GM21717 (cell line): ENCODE measurements around the gene STRADA.
"Not testable (repeated sequence)": the region's sequence is repeated elsewhere in the genome, so short reads cannot be mapped to it uniquely, and the experiment has no call there.

ENCODE experiments used
- ATAC-seq: cut with Tn5 transposase; IDR thresholded peaks from one replicate; pipeline ENCODE4 v1.9.1; 2021; ENCODE audit warnings: mild to moderate bottlenecking, moderate library complexity; ENCODE audit not compliant: unreplicated experiment

Gene STRADA

DNA sequence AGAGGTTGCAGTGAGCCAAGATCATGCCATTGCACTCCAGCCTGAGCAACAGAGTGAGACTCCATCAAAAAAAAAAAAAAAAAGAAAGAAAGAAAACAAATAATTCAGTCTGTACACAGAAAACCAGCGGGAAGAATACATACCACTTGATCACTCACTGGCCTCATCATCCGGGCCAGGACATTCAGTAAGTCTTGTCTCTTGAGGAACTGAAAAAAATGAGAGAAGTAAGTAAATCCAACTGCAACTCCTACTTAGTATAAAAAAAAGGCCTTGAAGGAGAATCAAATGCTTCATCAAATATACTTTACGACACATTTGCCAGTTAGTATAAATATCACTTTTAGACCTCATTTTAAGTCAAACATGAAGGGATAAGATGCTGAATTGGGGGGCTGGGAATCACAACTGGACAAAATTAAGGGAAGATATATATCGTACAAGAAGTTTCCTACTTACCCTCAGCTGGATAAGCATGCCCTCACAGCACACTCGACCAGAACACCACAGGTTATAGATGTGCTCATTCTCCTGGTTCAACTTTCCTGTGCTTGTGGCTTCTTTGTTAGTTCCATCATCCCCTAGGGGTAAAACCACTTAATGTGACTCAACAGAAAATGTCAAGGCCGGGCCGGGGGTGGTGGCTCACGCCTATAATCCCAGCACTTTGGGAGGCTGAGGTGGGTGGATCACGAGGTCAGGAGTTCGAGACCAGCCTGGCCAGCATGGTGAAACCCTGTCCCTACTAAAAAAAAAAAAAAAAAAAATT, 19.4 kb upstream of the STRADA start:
- no peak for ATAC-seq

DNA sequence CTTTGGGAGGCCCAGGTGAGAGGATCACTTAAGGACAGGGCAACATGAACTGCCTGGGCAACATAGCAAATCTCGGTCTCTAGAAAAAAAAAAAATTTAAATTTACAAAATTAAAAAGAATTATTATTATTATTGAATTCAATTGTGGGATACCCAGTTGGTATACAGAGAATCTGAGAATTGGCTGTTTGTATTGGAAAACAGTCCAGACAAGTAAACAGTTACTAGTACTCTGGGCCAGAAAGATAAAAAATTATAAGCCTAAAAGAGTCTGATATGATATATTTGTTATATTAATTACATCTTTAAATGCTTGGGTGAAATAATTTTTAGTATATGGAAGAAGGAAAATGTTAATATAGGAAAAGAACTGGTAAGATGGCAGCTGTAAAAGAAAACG, 16.8 kb upstream of the STRADA start:
- no peak for ATAC-seq

DNA sequence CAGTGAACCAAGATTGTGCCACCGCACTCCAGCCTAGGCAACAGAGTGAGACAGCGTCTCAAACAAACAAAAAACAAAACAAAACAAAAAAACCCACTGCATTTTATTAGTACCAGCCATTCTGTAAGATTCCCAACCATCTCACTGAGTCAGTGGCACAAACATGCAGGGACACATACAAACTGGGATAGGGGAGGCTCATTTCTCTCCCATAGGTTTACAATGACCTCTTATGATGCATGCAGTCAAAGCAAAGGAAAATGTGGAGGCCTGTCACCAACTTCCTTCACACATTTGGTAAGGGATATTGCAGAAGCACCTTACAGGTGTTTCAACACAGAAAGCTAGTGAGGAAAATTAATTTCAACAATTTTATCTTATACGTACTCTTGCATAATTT, 12.4 kb upstream of the STRADA start:
- no peak for ATAC-seq

DNA sequence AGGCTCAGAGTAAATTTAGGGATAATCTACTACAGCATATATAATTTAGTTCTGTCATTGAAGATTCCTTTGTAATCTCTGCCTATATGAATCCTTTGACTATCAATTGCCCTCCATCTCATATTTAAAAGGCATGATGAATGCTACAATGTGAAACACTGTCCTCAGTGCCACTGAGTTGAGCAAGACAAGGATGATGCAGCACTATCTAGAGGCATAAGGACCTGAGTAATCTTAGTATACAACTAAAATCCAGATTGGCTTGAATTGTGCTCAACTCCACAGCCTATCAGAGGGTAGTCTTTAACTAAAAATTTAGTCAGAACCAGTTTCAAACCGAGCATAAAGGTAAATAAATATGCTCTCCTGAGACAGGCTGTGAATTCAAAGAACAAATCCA, 11.6 kb upstream of the STRADA start:
- ATAC-seq: no peak

DNA sequence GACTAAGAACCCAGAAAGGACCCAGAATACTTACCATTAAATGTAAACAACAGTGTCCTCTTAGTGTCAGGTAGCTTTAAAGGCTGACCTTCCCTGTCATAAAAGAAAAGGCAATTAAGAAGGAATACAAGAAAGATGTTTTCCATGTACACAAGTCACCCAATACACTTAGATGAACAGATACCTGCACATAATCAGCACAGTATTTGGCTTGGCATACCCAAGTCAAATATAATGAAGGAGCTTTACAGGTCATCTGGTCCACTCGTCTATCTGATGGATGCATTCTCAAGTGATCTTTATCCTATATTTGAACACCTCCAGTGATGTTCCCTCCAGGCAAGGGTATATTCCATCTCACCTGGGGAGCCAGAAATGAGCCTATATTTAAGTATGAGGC, 11.1 kb upstream of the STRADA start:
- no peak for ATAC-seq

DNA sequence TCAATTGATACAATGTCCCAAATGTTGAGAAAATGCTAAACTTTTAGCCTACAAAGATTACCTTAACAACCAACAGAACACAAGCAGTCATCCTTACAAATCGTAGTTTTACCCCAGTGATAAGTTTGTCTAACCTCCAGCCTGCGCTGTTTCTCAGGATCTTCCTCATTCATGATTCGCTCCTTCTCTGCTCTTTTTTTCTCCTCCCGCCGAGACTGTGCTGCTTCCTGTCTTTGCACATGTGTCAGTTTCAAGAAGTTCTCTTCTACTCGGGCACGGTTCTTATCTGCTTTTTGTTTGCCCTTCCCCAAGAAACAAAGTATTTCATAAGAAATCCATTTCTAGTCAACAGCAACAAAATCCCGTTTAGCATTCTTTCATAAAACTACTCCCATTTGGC, 10.2 kb upstream of the STRADA start:
- no peak for ATAC-seq

DNA sequence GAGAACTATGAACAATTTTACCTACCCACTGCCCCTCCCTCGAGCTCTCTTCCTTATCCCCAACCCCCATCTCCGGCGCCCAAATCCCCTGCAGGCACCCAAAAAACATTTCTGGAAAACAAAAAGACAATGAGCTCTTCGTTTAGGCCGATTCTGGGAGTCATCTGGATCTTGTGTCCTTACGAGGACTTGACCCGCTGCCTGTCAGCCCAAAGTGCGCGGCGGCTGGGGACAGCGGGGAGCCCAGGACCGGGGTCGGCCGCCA, 524 bp downstream of the STRADA start:
- ATAC-seq: peak; percentile 33

DNA sequence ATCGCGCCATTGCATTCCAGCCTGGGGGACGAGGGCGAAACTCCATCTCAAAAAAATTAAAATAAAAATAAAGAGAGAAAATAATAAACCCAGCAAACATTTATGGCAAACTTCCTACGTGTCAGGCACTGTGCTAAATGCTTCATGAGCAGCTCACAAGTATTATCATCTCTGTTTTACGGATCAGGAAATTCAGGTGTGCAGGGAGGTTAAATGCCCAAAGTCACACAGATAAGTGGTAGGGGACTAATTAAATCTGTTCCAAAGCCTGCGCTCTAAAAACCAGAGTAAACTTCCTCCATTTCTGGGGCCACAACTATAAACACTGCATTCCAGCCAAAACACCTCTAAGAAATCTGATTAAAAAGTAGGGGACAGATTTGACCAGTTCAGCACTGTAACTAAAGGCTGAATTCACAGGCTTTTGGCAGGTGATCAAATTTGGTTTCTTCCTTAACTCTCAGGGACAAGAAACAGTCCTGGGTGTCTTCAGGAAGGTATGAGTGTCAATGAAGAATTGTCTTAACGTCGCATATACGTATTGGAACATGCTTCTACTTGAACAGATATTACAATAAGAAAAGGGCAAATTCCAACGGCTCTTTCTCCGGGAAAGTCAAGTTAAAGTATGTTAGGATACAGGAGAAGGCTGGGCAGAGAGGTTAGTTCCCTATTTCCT, 996 bp downstream of the STRADA start:
- ATAC-seq: no peak

DNA sequence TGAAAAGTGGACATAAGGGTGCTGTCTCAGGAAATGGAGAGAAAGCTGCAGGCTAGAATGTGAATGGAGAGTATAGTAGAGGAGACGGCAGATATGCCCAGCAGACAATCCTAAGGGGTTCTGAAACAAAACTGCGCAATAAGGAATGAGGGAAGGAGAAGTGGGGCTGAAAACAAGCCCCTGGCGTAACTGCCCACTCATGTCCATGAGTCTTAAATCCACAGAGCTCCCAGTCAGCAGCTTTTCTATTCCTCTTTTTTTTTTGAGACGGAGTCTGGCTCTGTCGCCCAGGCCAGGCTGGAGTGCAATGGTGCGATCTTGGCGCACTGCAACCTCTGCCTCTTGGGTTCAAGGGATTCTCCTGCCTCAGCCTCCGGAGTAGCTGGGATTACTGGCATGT, 5.9 kb downstream of the STRADA start:
- ATAC-seq: no peak

DNA sequence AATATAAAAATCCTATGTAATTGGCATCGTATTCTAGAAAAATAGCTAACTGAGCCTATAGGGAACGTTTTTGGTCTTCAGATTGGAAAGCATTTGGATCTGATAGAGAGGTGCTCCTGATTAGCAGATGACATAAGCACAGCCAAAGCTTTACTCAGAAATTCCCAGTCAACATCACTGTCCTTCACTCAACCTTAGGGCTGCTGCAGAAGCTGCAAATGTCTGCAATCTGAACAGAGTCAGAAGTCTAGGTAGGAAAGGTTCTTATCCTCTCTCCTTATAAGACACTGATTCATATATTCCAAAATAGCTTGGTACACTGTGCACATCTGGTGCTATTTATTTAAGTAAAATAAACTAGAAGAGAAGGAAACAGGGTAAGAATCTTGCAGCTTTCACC, 19.2 kb downstream of the STRADA start:
- no peak for ATAC-seq

DNA sequence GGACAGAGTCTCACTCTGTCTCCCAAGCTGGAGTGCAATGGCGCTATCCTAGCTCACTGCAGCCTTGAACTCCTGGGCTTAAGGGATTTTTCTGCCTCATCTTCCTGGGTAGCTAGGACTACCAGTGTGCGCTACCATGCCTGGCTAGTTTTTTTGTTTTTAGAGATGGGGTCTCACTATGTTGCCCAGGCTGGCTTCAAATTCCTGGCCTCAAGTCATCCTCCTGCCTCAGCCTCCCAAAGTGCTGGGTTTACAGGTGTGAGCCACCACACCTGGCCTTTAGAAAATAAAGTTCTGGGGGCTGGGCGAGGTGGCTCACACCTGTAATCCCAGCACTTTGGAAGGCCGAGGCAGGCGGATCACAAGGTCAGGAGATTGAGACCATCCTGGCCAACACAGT, 21.4 kb downstream of the STRADA start:
- not testable (repeated sequence) for ATAC-seq

DNA sequence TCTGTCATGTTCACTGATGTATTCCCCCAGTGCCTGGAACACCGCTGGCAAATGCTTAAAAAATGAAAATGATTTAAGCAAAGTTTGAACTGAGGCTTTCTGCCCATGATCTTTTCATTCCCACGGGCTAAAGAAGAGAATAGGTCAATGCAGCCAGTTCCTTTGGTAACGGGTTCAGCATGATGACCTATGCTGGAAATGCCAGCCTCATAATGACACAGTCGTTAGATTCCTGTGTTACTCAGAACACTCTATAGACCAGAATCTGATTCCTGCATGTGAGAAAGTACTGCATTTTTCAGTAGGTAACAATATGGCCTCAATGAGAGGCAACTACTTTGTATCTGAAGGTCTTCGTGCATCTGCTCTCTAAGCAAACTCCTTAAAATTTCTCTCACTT, 22.6 kb downstream of the STRADA start:
- ATAC-seq: no peak

DNA sequence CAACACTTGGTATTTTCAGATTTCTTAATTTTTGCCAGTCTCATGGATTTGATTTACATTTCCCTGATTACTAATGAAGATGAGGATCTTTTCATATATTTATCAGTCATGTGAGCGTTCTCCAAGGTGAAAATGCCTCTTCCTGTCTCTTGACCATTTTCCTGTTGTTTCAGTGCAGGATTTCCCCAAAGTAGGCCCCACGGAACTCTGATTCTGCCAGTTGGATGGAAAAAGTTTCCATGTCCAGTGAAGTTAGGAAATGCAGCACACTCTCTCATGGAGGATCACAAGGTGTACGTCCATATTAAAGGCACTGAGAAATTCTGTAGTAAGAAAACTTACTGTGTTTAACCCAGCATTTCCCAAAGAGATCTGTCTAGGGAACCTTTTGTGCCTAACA, 25.2 kb downstream of the STRADA start:
- no peak for ATAC-seq

DNA sequence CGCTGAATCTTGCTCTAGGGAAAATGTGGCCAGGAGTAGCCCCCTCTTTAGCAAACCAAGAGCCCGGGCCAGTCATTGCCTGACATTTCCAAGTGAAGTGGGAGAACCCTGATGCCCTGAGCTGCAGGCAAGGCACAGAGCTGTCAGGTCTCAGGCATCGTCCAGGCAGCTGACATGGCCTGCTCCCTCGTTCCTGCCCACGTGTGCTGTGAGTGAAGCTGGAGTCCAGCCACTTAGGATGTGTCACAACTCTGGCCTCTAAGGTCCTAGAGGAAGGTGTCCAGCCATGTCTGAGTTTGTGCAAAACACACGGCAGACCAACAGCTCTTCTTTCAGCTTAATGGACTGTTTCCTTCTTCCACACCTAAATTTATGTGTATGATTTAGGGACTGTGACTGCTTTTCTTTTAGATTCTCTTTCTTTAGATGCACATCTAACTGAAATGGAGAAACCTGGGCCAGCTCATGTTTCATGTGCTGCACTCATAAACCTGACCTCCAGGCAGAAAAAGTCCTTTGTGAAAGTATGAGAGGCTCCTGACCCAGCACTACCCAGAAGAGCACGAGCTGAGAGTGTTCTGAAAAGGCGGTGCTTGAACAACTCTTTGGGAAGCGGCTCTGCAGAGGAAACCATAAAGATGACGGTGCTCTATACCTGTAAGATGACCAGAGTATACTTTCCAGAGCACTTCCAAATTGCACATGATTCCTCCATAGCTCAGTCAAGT, 26.9 kb downstream of the STRADA start:
- no peak for ATAC-seq

DNA sequence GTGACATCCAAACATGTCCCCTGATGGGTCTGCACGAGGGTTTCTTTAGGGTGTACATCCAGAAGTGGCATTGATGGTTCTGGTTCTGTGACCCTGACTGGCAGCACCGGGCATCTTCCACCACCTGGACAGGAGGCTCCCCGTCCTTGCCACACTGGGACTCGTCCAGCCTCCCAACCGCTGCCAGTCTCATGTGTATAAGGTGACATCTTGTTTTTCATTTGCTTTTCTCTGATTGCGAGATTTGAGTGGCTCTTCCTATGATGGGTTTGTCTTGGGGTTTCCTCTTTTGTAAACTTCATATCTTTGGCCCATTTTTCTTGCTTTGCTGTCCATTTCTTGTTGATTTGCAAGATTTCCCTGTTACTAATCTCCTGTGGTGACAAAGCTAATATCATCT, 32.5 kb downstream of the STRADA start:
- ATAC-seq: no peak

DNA sequence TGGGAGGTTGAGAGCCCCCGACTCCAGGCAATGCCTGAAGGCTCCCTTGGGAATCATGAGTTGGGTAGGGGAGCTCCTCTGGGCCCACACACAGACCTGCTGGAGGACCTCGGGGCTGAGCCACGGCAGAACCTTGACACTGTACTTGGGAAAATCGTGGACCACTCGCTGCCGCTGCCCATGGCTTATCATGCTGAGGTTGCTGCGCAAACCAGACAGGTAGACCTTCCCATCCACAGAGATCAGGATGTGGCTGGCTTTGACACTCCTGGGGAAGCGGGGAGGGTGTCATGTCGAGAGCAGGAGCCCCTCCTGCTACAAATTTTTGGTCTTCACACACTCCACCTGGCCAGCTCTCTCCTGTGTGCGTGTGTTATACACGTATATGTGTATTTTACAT, 34.4 kb downstream of the STRADA start:
- ATAC-seq: no peak

DNA sequence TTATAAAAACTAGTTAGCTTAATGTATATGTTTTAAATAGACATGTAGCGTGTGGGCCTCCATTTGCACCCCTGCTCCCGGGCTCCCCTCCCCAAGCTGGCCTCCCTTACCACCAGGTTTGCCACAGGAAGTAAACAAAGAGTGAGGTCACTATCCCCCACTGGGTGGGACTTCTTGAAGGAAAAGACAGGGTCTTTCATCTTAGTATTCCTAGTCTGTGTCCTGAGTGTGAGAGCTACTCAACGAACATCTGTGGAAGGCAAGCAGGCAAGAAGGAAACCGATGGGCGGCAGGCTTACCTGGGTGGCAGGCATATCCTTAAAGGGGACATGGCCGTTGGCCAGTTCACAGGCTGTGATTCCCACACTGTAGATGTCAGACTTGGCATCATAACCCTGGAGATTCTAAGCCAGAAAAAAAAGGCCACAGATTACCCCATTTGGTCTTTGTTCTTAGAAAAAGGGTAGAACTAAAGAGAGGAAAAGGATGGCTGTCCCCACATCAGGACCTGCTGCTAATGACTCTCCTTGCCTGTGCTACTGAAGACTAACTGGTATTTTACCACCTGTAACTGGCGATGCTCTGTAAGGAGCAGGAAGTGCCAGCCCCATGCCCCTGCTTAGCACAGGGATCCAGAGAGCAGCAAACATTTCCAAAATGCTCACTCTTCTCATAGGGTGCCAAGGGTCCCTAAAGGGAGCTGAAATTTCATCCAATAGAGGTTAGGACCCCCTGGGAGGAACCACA, 35.1 kb downstream of the STRADA start:
- no peak for ATAC-seq

DNA sequence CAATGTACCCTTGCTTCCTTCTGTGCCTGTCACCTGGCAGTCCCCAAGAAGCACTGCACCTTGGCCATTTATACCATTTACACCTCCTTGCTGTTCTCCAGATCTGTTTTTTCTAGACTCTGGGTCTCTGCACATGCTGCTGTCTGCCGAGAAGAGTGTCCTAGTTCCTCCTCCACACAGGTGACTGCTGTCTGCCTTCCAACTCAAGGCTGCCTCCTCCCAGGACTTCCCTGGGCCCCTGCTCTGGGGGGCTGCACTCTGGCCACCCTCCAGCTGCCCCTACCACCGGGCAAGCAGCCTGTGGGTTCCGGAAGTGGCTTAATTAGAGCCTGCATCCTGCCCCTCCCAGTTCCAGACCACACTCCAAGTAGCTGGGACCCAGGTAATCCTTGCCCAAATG, 35.9 kb downstream of the STRADA start:
- ATAC-seq: no peak

DNA sequence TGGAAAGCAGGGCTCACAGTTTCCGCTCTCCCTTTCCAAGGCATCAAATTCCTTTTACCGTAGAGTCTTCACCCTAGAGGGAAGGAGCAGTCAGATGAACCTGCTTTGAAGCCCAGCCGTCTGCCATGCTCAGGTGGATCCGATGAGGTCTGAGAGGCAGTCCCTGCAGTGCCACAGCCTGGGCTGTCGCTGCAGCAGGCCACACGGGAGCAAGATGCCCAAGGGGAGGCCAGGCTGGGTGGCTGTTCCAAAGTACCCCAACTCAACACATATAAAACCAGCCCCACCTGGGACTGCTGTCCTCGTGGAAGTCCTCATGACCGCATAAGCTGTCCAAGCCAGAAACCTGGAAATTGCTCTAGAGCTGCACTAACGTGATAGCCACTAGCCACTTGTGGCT, 36.8 kb downstream of the STRADA start:
- no peak for ATAC-seq

DNA sequence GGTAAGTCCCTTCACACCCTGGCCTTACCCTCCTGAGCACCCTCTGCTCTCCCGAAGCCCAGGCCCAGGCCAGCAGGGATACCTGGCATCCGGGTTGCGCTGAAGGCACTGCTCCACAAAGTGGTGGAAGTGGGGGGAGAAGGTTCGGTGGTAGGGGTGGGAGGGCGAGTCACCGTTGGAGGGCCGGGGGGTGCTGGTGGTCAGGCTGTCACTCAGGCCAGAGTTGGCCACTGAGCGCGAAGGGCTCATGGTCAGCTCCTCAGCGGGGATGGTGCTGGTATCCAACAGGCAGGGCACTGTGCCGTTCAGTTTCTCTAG, 37.4 kb downstream of the STRADA start:
- ATAC-seq: no peak

DNA sequence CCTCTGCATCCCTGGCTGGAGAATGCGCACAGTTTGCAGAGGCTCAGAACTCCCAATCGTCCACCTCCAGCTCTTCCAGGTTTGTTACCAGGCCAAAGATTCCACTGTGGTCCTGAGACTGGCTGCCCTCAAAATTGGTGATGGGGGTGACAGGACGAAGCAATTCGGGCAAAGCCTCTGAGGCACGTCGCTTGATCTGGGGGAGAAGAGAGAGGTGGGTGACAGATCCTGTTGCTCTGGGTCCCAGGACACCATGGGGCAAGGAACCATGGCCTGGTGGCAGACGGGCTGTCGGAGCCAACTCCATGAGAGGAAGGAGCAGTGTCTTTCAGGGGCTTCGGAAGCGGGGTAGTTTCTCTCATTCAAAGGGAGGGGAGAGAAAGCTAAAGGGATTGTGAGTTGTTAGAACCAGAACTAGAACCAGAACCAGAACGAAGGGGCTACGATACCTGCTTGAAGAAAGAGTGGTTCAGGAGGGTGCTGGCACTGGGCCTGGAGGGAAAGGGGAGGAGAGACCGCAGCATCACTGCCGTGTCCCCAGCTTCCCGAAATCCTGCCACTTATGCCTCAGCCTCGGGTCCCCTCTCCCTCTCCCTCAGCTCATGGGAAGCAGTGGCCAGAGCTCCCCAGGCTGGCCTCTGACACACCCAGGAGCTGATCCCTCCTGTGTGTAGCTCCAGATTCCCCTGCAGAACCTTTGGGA, 37.9 kb downstream of the STRADA start:
- ATAC-seq: no peak
